Fibroblast of lung (primary cell): ENCODE results near the gene UBE2H.

Experiments
- EZH2 ChIP-seq: IDR thresholded peaks from 2 replicates; pipeline ENCODE4 v1.5.1; 2012; ENCODE audit warnings: low read length, control low read depth, mild to moderate bottlenecking; ENCODE audit errors: missing control alignments
- TF ChIP-seq, protein P1 (sequence below), 2 donors: IDR thresholded peaks in 1 of 2; conservative IDR thresholded peaks in 1 of 2; 1 replicate in 1 of 2; 2 replicates in 1 of 2; pipeline ENCODE4 v1.5.1; 2011 to 2012; ENCODE audit warnings: low read length in 2 of 2, control low read depth in 1 of 2, inconsistent platforms in 1 of 2, low read depth in 1 of 2, mild to moderate bottlenecking in 1 of 2

DNA sequence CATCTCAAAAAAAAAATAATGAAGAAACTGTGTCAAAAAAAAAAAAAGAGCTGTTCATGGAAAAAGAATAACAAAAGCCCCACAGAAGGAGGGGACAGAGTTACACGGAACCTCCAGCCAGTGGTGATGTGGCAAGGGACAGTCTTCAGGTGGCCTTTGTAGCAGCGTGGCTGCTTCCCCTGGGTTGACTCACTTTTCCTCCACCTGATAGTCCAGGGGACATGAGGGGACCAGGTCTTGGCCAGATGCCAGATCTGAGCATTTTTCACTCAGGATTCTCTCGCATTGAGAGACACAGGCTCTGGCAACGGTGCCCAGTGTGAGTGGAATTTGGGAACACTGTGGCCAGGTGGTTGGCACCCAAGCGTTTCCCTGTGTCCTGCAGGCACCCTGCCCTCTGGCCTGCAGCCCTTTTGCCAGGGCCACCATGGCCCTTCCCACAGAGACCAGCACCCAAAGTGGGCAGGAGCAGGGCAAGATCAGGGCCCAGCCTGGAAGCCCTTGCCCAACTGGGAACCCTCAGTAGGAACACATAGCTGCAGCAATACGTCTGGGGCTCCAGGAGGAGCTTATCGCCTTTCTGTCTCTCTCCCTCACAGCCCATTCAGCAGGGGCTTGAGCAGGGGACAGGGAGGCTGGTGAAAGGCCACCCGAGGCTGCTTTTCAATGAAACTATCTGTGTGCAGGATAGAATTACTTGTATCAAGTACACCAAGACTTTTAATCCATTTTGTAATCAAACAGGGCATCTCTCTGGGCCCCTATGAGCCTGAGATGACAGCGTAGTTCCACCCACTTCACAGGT is 159.1 kb downstream of the UBE2H start:
- TF ChIP-seq, protein P1, sequence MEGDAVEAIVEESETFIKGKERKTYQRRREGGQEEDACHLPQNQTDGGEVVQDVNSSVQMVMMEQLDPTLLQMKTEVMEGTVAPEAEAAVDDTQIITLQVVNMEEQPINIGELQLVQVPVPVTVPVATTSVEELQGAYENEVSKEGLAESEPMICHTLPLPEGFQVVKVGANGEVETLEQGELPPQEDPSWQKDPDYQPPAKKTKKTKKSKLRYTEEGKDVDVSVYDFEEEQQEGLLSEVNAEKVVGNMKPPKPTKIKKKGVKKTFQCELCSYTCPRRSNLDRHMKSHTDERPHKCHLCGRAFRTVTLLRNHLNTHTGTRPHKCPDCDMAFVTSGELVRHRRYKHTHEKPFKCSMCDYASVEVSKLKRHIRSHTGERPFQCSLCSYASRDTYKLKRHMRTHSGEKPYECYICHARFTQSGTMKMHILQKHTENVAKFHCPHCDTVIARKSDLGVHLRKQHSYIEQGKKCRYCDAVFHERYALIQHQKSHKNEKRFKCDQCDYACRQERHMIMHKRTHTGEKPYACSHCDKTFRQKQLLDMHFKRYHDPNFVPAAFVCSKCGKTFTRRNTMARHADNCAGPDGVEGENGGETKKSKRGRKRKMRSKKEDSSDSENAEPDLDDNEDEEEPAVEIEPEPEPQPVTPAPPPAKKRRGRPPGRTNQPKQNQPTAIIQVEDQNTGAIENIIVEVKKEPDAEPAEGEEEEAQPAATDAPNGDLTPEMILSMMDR (conservative IDR thresholded peaks at IDR 0.05 in 1 of 2, IDR thresholded peaks at IDR 0.05 in 1 of 2; ENCODE audit: low read depth in 1 of 2, low read length in 2 of 2) = no peak
- no peak for TF ChIP-seq EZH2
